K562 (cell line): ENCODE results near the gene CTNS. TPM values are rescaled to one million over a fixed set of nuclear protein-coding genes. Genes with fewer than 3 reads are reported as not detected.

ENCODE experiments used
- ATAC-seq: fragments of 200-7000 bp; cut with Tn5 transposase; 3 replicates; pipeline ENCODE4 v1.9.1; 2020; ENCODE audit warnings: moderate library complexity
- BruUV-seq: library from RNA; stranded (reverse); fragments of 400-500 nt; replicated peaks from 2 replicates; lab custom pipeline; 2021; lab: Mats Ljungman, UMichigan
- CTCF ChIA-PET: fragments of 300-600 bp; formaldehyde crosslinking; extraction: SDS; loops from one replicate; lab custom pipeline; 2021; ENCODE audit warnings: low intra/inter-chr PET ratio; lab: Yijun Ruan, JAX
- POLR2A ChIA-PET: fragments of 300-600, 350-650 bp; sonication (Branson Sonifier 250); formaldehyde crosslinking; extraction: SDS; loops from one replicate; lab custom pipeline; 2021; ENCODE audit warnings: antibody characterized with exemption, inconsistent platforms; lab: Yijun Ruan, JAX
- DNase-seq, 4 experiments: peaks; one replicate each; pipeline versions ENCODE4 v3.0.0 to v3.0.0-alpha.2; 2011 to 2018; ENCODE audit warnings: low spot score in 3 of 4, mixed read lengths in 3 of 4; ENCODE audit errors: extremely low read depth in 1 of 4
- FAIRE-seq: peaks from 2 replicates; lab custom pipeline; 2011; peaks lifted over from hg19 to GRCh38; lab: Jason Lieb, UNC
- H2AFZ ChIP-seq: 2 replicates; pipeline ENCODE4 v1.6.0; 2011; ENCODE audit warnings: low read depth, low read length, control low read depth, inconsistent platforms
- H3K27ac ChIP-seq: fragments of 200-600 bp; 3 replicates; pipeline ENCODE4 v1.8.0; 2011; ENCODE audit warnings: low read depth, mild to moderate bottlenecking, control low read depth, inconsistent platforms, low read length, moderate library complexity, mixed read lengths; ENCODE audit errors: extremely low read depth
- H3K27me3 ChIP-seq, 2 experiments: fragments of 300-600 bp in 1 of 2; 2 replicates in 1 of 2; 3 replicates in 1 of 2; pipeline versions ENCODE4 v1.6.0 to v1.8.0; 2011; ENCODE audit warnings: inconsistent platforms in 2 of 2, low read length in 2 of 2, mild to moderate bottlenecking in 1 of 2, mixed read lengths in 1 of 2, moderate library complexity in 1 of 2; ENCODE audit not compliant: control insufficient read depth in 2 of 2, insufficient read depth in 2 of 2
- H3K36me3 ChIP-seq: fragments of 300-600 bp; 3 replicates; pipeline ENCODE4 v1.8.0; 2011; ENCODE audit warnings: mild to moderate bottlenecking, low read length, inconsistent platforms; ENCODE audit not compliant: control insufficient read depth, insufficient read depth
- H3K4me1 ChIP-seq, 2 experiments: fragments of 200-600 bp in 1 of 2; replicated peaks in 1 of 2; 2 replicates in 1 of 2; 3 replicates in 1 of 2; pipeline versions ENCODE4 v1.5.1 to v1.8.0; 2011; ENCODE audit warnings: inconsistent platforms in 2 of 2, low read length in 2 of 2, mild to moderate bottlenecking in 1 of 2, mixed read lengths in 1 of 2, moderate library complexity in 1 of 2; ENCODE audit not compliant: control insufficient read depth in 2 of 2, insufficient read depth in 2 of 2
- H3K4me2 ChIP-seq: 2 replicates; pipeline ENCODE4 v1.6.1; 2011; ENCODE audit warnings: low read length, control low read depth, inconsistent platforms, mixed read lengths; ENCODE audit not compliant: insufficient read depth
- H3K4me3 ChIP-seq: fragments of 200-600 bp; sonication (generic), shearing (Covaris generic); 2 replicates; pipeline ENCODE4 v1.5.1; 2016; ENCODE audit warnings: control low read depth, inconsistent platforms
- H3K79me2 ChIP-seq: fragments of 200-600 bp; 3 replicates; pipeline ENCODE4 v1.8.0; 2011; ENCODE audit warnings: low read length, inconsistent platforms; ENCODE audit not compliant: control insufficient read depth, insufficient read depth
- H3K9ac ChIP-seq, 2 experiments: 2 replicates each; pipeline versions ENCODE4 v1.6.0 to v1.6.1; 2011; ENCODE audit warnings: low read depth in 2 of 2, low read length in 2 of 2, control low read depth in 1 of 2, inconsistent platforms in 1 of 2, mild to moderate bottlenecking in 1 of 2, mixed read lengths in 1 of 2; ENCODE audit not compliant: insufficient read depth in 1 of 2
- H3K9me1 ChIP-seq: one replicate; pipeline ENCODE4 v1.6.0; 2011; ENCODE audit warnings: inconsistent platforms, mild to moderate bottlenecking, low read length, moderate library complexity; ENCODE audit not compliant: control insufficient read depth, insufficient read depth
- H3K9me3 ChIP-seq: replicated peaks from 2 replicates; pipeline ENCODE4 v1.5.1; 2011; ENCODE audit warnings: low read depth, low read length, inconsistent platforms; ENCODE audit not compliant: control insufficient read depth, insufficient read depth
- H4K20me1 ChIP-seq: replicated peaks from 2 replicates; pipeline ENCODE4 v1.6.1; 2011; ENCODE audit warnings: low read length, inconsistent platforms, mixed read lengths; ENCODE audit not compliant: control insufficient read depth, insufficient read depth
- BRD4 ChIP-seq: fragments of 200-600 bp; sonication (generic); IDR thresholded peaks from 2 replicates; pipeline ENCODE4 v1.6.1; 2017; ENCODE audit warnings: inconsistent platforms
- CCNT2 ChIP-seq: IDR thresholded peaks from 2 replicates; pipeline ENCODE4 v1.6.1; 2011; ENCODE audit warnings: borderline replicate concordance, low read depth, mild to moderate bottlenecking, moderate library complexity, mixed read lengths, low read length; ENCODE audit not compliant: insufficient read length; ENCODE audit errors: extremely low read depth
- EP300 ChIP-seq: IDR thresholded peaks from 2 replicates; pipeline ENCODE4 v1.6.1; 2012; ENCODE audit warnings: low read length, improper control_type of control experiment
- ETS2 ChIP-seq: IDR thresholded peaks from 2 replicates; pipeline ENCODE4 v1.6.1; 2016; ENCODE audit warnings: borderline replicate concordance, missing genetic modification characterization, mild to moderate bottlenecking, moderate library complexity, missing compliant biosample characterization; ENCODE audit not compliant: poor library complexity, severe bottlenecking
- HBP1 ChIP-seq: fragments of 450-650 bp; formaldehyde crosslinking; IDR thresholded peaks from 2 replicates; pipeline ENCODE4 v1.4.0; 2022; ENCODE audit warnings: missing genetic modification characterization
- MAX ChIP-seq: sonication (generic); formaldehyde crosslinking; IDR thresholded peaks from 2 replicates; pipeline ENCODE4 v1.9.0; 2022; ENCODE audit warnings: mild to moderate bottlenecking, missing genetic modification reagents
- PML ChIP-seq: IDR thresholded peaks from 2 replicates; pipeline ENCODE4 v1.6.1; 2012; ENCODE audit warnings: low read length, inconsistent platforms
- PURB ChIP-seq: sonication (generic); formaldehyde crosslinking; IDR thresholded peaks from 2 replicates; pipeline ENCODE4 v1.9.0; 2021; ENCODE audit warnings: low read depth, mild to moderate bottlenecking, missing genetic modification reagents
- SP2 ChIP-seq: IDR thresholded peaks from 2 replicates; pipeline ENCODE4 v1.6.1; 2011; ENCODE audit warnings: mild to moderate bottlenecking, low read depth, low read length, moderate library complexity; ENCODE audit not compliant: poor library complexity, severe bottlenecking; ENCODE audit errors: extremely low read depth
- TBL1XR1 ChIP-seq, 2 experiments: IDR thresholded peaks; 2 replicates each; pipeline ENCODE4 v1.6.1; 2012; ENCODE audit warnings: improper control_type of control experiment in 2 of 2, low read length in 2 of 2, mild to moderate bottlenecking in 1 of 2
- TCF15 ChIP-seq: fragments of 250-450 bp; sonication (Bioruptor Pico); IDR thresholded peaks from 2 replicates; pipeline ENCODE4 v1.8.0; 2022; ENCODE audit warnings: moderate library complexity, mild to moderate bottlenecking, inconsistent platforms
- TRIM24 ChIP-seq, 2 experiments: fragments of 450-650 bp; IDR thresholded peaks; 2 replicates each; pipeline ENCODE4 v1.6.1; 2016
- TRIM28 ChIP-seq: fragments of 450-650 bp; IDR thresholded peaks from 2 replicates; pipeline ENCODE4 v1.6.1; 2017
- U2AF1 ChIP-seq: fragments of 200-400 bp; formaldehyde crosslinking; optimal IDR thresholded peaks from 2 replicates; pipeline ENCODE3; 2017; ENCODE audit warnings: mild to moderate bottlenecking, low read depth, low read length, moderate library complexity
- YY1 ChIP-seq, 3 experiments: IDR thresholded peaks; 2 replicates each; pipeline ENCODE4 v1.6.1; 2011; ENCODE audit warnings: low read length in 2 of 3, mild to moderate bottlenecking in 2 of 3, moderate library complexity in 2 of 3, borderline replicate concordance in 1 of 3, control low read depth in 1 of 3, low read depth in 1 of 3; ENCODE audit not compliant: insufficient read depth in 3 of 3, insufficient replicate concordance in 2 of 3, control insufficient read depth in 1 of 3, insufficient read length in 1 of 3; ENCODE audit errors: extremely low read depth in 1 of 3
- ZNF140 ChIP-seq: fragments of 250-450 bp; sonication (Bioruptor Pico); IDR thresholded peaks from 2 replicates; pipeline ENCODE4 v1.8.0; 2021; ENCODE audit warnings: moderate library complexity, mild to moderate bottlenecking, inconsistent platforms
- ZNF511 ChIP-seq: sonication (generic); formaldehyde crosslinking; IDR thresholded peaks from 2 replicates; pipeline ENCODE4 v1.8.0; 2022; ENCODE audit warnings: mild to moderate bottlenecking, missing genetic modification reagents
- ZNF583 ChIP-seq: fragments of 250-450 bp; sonication (Bioruptor Pico); IDR thresholded peaks from 2 replicates; pipeline ENCODE4 v1.4.0; 2020
- ZNF780A ChIP-seq: fragments of 250-450 bp; sonication (Bioruptor Pico); IDR thresholded peaks from 2 replicates; pipeline ENCODE4 v1.5.0; 2021; ENCODE audit warnings: mild to moderate bottlenecking
- WGBS: fragments of 100-300 bp; shearing (Covaris generic); methylation state at CpG from one replicate; pipeline ENCODE4 v1.1.6; 2016; ENCODE audit warnings: low coverage, mixed read lengths; ENCODE audit not compliant: insufficient coverage; ENCODE audit errors: missing lambda C conversion rate; 5-methylcytosine and 5-hydroxymethylcytosine counted together
- in situ Hi-C: fragments of 300-500 bp; cut with MboI; formaldehyde crosslinking; loops from 4 replicates; pipeline ENCODE4 v1.15.0; 2018; ENCODE audit warnings: inconsistent platforms, mixed read lengths
- intact Hi-C: fragments of 100-400 bp; cut with micrococcal nuclease; formaldehyde crosslinking; loops from 2 replicates; pipeline ENCODE4 v1.14.2; 2022
- polyA plus RNA-seq, 8 experiments: library from polyadenylated mRNA; depleted of rRNA in 4 of 8; stranded (reverse) in 5 of 8; unstranded in 3 of 8; fragments of >200 nt; fragmentation: Nextera tagmentation in 2 of 8; fragmentation: Illumina TruSeq in 1 of 8; extraction: Ambion mirVana in 2 of 8; extraction: Trizol in 1 of 8; gene quantifications; 2 replicates each; pipeline versions ENCODE4 v1.2.1 to v1.2.3, GENCODE V29; 2011 to 2014; ENCODE audit warnings: inconsistent platforms in 1 of 8, missing spikeins in 1 of 8
- total RNA-seq, 7 experiments: library from RNA; depleted of rRNA in 6 of 7; stranded (reverse); fragments of >200 nt in 6 of 7; fragmentation: Illumina TruSeq in 2 of 7; extraction: Trizol in 2 of 7; gene quantifications; 2 replicates each; pipeline versions ENCODE4 v1.2.1 to v1.2.3, GENCODE V29; 2011 to 2021; ENCODE audit warnings: low replicate concordance in 1 of 7

Gene CTNS
- total and polyA plus RNA-seq, 9 of the 15 experiments (the other 6 are each of a cell fraction or from before 2014, with no cell fraction given): 0.66 to 8.4 (median 4.9) TPM

- WGBS: 1% methylated on average over 7 of the region's 7 CpGs
- peak overlapping the region; percentile 84 for H3K27ac ChIP-seq
- peak overlapping the region; percentile 61 for H3K4me2 ChIP-seq
- H3K36me3 ChIP-seq: peaks cover 3% of the 10 kb centered on the region; the same call in 1 of the 3 replicates
- intact Hi-C loops: loop anchor here (5.0 kb wide), 1 partner anchor 38 kb away; no protein-coding TSS in a partner anchor
- H3K9ac ChIP-seq: peak overlapping the region; percentile 24 to 40; a peak in 3 of 4 replicates
- H4K20me1 ChIP-seq: no peaks in the 10 kb centered on the region
- no peaks in the 10 kb centered on the region for H3K9me1 ChIP-seq
- ChIA-PET POLR2A (interaction anchor here (0.6 to 1.3 kb wide), 8 partner anchors 9 to 900 kb away, joined by 3 to 5 read pairs (median 3); no protein-coding TSS in a partner anchor), CTCF (no interaction called here)
- peak; percentile 57 to 84 (median 64) for DNase-seq
- peak; percentile 92 for FAIRE-seq
- H3K79me2 ChIP-seq: peaks cover 12% of the 10 kb centered on the region
- no peak overlapping the region for H3K4me3 ChIP-seq
- H3K9me3 ChIP-seq: no peaks in the 10 kb centered on the region
- TSS peak; percentile 48 for BruUV-seq
- H3K4me1 ChIP-seq: peaks cover 21 to 32% of the 10 kb centered on the region in 2 experiments
- in situ Hi-C loops: no loop called here
- H3K27me3 ChIP-seq: no peaks in the 10 kb centered on the region
- ATAC-seq: peak; percentile 55
- H2AFZ ChIP-seq: peak overlapping the region; percentile 69
- TF ChIP-seq TRIM24 (IDR thresholded peaks at IDR 0.05): peak in 1 of 2 experiments; percentile 40; a peak in 1 of 4 replicates
- TF ChIP-seq BRD4: no peak
- TF ChIP-seq ZNF780A (CRISPR knock-in tag): no peak
- no peak for TF ChIP-seq U2AF1
- no peak for TF ChIP-seq TRIM28
- TF ChIP-seq ZNF583 (CRISPR knock-in tag): no peak
- TF ChIP-seq MAX: peak; percentile 94
- peak in 1 of 2 experiments; percentile 65; a peak in 1 of 4 replicates for TF ChIP-seq TBL1XR1 (IDR thresholded peaks at IDR 0.05; ENCODE audit: low read length in 2 of 2)
- TF ChIP-seq YY1 (IDR thresholded peaks at IDR 0.05; ENCODE audit: borderline replicate concordance in 1 of 3, control insufficient read depth in 1 of 3, extremely low read depth in 1 of 3, insufficient read depth in 3 of 3, insufficient read length in 1 of 3, insufficient replicate concordance in 2 of 3, low read depth in 1 of 3, low read length in 2 of 3): no peak
- no peak for TF ChIP-seq ZNF140 (CRISPR knock-in tag)
- TF ChIP-seq TCF15 (CRISPR knock-in tag): no peak
- TF ChIP-seq ETS2 (tag): no peak
- no peak for TF ChIP-seq SP2
- no peak for TF ChIP-seq ZNF511 (CRISPR knock-in tag)
- TF ChIP-seq PURB (CRISPR knock-in tag): no peak
- no peak for TF ChIP-seq PML
- peak; percentile 20 for TF ChIP-seq CCNT2
- no peak for TF ChIP-seq HBP1 (CRISPR knock-in tag)
- peak; percentile 60 for TF ChIP-seq EP300
These were observed 3.5 kb downstream of the CTNS start for GRCh38 chr17:3639981-3640596.
